ENCODE results near the gene DCDC2C. TPM values are rescaled to one million over a fixed set of nuclear protein-coding genes. Genes with fewer than 3 reads are reported as not detected.
"Not testable (repeated sequence)": the region's sequence is repeated elsewhere in the genome, so short reads cannot be mapped to it uniquely, and the experiment has no call there.

The DCDC2C gene
- total and polyA plus RNA-seq, 7 donors, result 0.13 TPM; not detected in 6

- no peaks in the 10 kb centered on the region for H3K36me3 ChIP-seq (ENCODE audit: insufficient read depth in 1 of 2, low read depth in 1 of 2)
- H3K27me3 ChIP-seq (ENCODE audit: insufficient read depth in 3 of 3, low read length in 2 of 3), result peaks cover 0 to 11% (median 0%) of the 10 kb centered on the region in 3 donors
- ATAC-seq (no peak), DNase-seq (no peak)
- no peak overlapping the region for H3K4me3 ChIP-seq
- no peak overlapping the region for H3K27ac ChIP-seq
- intact Hi-C loops (cut with DNase I), result no loop called here
- 60 to 81% (median 65%) methylated on average over 36 of the region's 36 CpGs for WGBS, 3 donors
- H3K9me3 ChIP-seq, result no peaks in the 10 kb centered on the region
- H3K4me1 ChIP-seq, result no peaks in the 10 kb centered on the region
- no peak for TF ChIP-seq CTCF (IDR thresholded peaks at IDR 0.05)
Observed at GRCh38 chr2:3656762-3657721, 46.3 kb upstream of the DCDC2C start.

- Histone ChIP-seq H3K4me3 (no peak within 1 kb of the TSS), H3K9me3 (no peaks in the 10 kb centered on the region), H3K4me1 (no peaks in the 10 kb centered on the region), H3K36me3 (ENCODE audit: insufficient read depth in 1 of 2, low read depth in 1 of 2) (no peaks in the 10 kb centered on the region), H3K27ac (no peak within 1 kb of the TSS), H3K27me3 (ENCODE audit: insufficient read depth in 3 of 3, low read length in 2 of 3) (peaks cover 0 to 4% (median 0%) of the 10 kb centered on the region in 3 donors)
- TF ChIP-seq CTCF (IDR thresholded peaks at IDR 0.05), result no peak
- WGBS, 3 donors, result 90 to 94% (median 90%) methylated on average over 7 of the region's 7 CpGs
- DNase-seq (no peak), ATAC-seq (no peak)
- intact Hi-C loops (cut with DNase I), result no loop called here
Observed at GRCh38 chr2:3657881-3658280, 45.5 kb upstream of the DCDC2C start, which contains the start of gene ALLC. ALLC (plus strand) TSS chr2:3658200; CDS start chr2:3671158, 12,958 bp downstream.

- no peaks in the 10 kb centered on the region for H3K36me3 ChIP-seq (ENCODE audit: insufficient read depth in 1 of 2, low read depth in 1 of 2)
- peak; percentile 42 to 71 for DNase-seq
- intact Hi-C loops (cut with DNase I), result no loop called here
- no peak overlapping the region for H3K4me3 ChIP-seq
- no peaks in the 10 kb centered on the region for H3K9me3 ChIP-seq
- ATAC-seq, result peak in 3 of 4 donors; percentile 34 to 56 (median 37)
- H3K27me3 ChIP-seq (ENCODE audit: insufficient read depth in 3 of 3, low read length in 2 of 3), result no peaks in the 10 kb centered on the region
- TF ChIP-seq CTCF (IDR thresholded peaks at IDR 0.05), result no peak
- H3K4me1 ChIP-seq, result no peaks in the 10 kb centered on the region
- WGBS, 3 donors, result 50 to 59% (median 58%) methylated on average over 26 of the region's 26 CpGs
- no peak overlapping the region for H3K27ac ChIP-seq
Observed at GRCh38 chr2:3659447-3660432, 43.6 kb upstream of the DCDC2C start.

GRCh38 chr2:3660640-3661039, 42.7 kb upstream of the DCDC2C start:
- H3K9me3 ChIP-seq; intact Hi-C loops (cut with DNase I); H3K4me3 ChIP-seq; H3K36me3 ChIP-seq (ENCODE audit: insufficient read depth in 1 of 2, low read depth in 1 of 2); DNase-seq; ATAC-seq; H3K27me3 ChIP-seq (ENCODE audit: insufficient read depth in 3 of 3, low read length in 2 of 3); H3K4me1 ChIP-seq; H3K27ac ChIP-seq: not testable (repeated sequence)
- 86 to 94% (median 91%) methylated on average over 7 of the region's 7 CpGs for WGBS, 3 donors

Data from psoas muscle (tissue), 8 donors.